Breast epithelium (tissue), 3 donors: ENCODE measurements around the gene BRSK1.

ENCODE experiments used
- CTCF ChIP-seq, 3 donors: fragments of 450-650 bp; IDR thresholded peaks; one replicate each; pipeline ENCODE4 v1.5.1; 2016 to 2017; ENCODE audit warnings: antibody characterized with exemption in 3 of 3, mild to moderate bottlenecking in 3 of 3, moderate library complexity in 3 of 3
- POLR2AphosphoS5 ChIP-seq, 3 donors: sonication (generic); formaldehyde crosslinking; IDR thresholded peaks; one replicate each; pipeline ENCODE4 v1.6.1; 2017; ENCODE audit warnings: antibody characterized with exemption in 3 of 3

GRCh38 chr19:55311397-55311796 lies 27.6 kb downstream of the BRSK1 start:
- TF ChIP-seq CTCF (IDR thresholded peaks at IDR 0.05) (no peak), POLR2AphosphoS5 (IDR thresholded peaks at IDR 0.05) (no peak)
